Measurements from ENCODE around the gene PRKCZ.

DNA sequence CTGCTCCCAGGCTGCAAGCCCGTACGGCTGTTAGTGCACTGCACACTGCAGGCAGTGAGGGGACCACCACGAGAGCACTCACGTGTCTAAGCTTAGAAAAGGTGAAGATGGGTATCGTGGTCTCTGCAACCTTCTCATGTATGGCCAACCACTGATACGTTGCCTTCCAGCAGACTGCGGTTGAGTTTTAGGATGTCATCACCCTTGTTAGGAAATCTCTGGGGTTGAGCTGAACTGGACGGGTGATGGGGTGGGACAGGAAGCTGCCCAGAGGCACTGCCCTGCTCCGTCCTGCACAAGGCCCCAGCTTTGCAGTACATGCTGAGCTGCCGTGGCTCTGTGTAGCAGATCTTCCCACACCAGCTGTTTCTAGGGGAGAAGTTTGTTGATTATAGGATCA lies 101.0 kb downstream of the PRKCZ start:
- TF ChIP-seq POLR2AphosphoS5 (IDR thresholded peaks at IDR 0.05; ENCODE audit: low read depth, low read length), result no peak
- TF ChIP-seq FOXP2 (optimal IDR thresholded peaks at IDR 0.05; ENCODE audit: borderline replicate concordance, extremely low read depth, extremely low read length, insufficient read depth), result no peak

All from PFSK-1 (cell line).